Fibroblast of villous mesenchyme (primary cell): Measurements from ENCODE around the gene TMEM51. TPM values are rescaled to one million over a fixed set of nuclear protein-coding genes. Genes with fewer than 3 reads are reported as not detected.

Experiments used
- DNase-seq: peaks from one replicate; pipeline ENCODE4 v3.0.0-alpha.2; 2010; ENCODE audit warnings: low read depth
- H3K4me3 ChIP-seq: 2 replicates; pipeline ENCODE4 v1.5.1; 2011; ENCODE audit warnings: low read depth, mild to moderate bottlenecking, low read length
- total RNA-seq: library from RNA; depleted of rRNA; stranded (reverse); fragments of >200 nt; gene quantifications from 2 replicates; pipeline ENCODE4 v1.2.3, GENCODE V29; 2012
- TF ChIP-seq, protein P1 (sequence below): IDR thresholded peaks from 2 replicates; pipeline ENCODE4 v1.5.1; 2012; ENCODE audit warnings: low read depth, mild to moderate bottlenecking, low read length; ENCODE audit not compliant: insufficient read depth

Gene TMEM51
- total RNA-seq, 1 donor = 18.6 TPM

DNA sequence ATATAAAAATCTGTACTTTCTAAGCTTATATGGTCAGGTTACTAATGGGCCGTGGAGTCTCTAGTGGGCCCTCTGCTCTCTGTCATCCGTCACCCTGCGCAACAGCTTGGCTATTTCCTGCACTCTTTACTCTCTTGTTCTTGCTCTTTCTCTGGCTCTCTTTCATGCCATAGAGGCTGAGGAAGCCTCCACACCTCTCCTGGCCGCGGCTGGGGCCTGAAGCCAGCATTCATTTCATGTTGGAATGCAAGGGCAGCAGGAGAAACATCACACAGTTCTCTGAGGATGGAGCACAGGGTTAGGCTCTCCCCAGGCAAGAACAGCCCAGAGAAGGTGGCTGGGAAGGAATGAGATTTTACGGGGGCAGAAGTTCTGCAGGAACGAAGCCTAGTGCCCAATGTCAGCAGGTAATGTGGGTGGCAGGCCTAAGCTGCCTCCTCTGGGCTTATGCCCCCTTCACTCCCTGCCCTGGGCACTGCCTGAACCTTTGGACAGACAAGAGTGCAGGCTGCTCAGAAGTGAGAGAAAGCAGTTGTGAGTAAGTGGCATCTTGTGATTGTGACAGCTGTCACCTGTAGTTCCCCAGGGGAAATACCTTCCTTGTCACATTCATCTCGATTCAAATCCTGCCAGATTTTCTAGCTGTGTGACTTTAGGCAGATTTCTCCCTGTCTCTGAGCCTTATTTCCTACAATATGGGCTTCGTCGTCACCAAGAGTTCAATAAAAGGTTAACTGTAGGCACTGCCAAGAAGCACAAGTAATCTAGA, 89.9 kb downstream of the TMEM51 start:
- DNase-seq = no peak
- no peak overlapping the region for H3K4me3 ChIP-seq
- TF ChIP-seq, protein P1, sequence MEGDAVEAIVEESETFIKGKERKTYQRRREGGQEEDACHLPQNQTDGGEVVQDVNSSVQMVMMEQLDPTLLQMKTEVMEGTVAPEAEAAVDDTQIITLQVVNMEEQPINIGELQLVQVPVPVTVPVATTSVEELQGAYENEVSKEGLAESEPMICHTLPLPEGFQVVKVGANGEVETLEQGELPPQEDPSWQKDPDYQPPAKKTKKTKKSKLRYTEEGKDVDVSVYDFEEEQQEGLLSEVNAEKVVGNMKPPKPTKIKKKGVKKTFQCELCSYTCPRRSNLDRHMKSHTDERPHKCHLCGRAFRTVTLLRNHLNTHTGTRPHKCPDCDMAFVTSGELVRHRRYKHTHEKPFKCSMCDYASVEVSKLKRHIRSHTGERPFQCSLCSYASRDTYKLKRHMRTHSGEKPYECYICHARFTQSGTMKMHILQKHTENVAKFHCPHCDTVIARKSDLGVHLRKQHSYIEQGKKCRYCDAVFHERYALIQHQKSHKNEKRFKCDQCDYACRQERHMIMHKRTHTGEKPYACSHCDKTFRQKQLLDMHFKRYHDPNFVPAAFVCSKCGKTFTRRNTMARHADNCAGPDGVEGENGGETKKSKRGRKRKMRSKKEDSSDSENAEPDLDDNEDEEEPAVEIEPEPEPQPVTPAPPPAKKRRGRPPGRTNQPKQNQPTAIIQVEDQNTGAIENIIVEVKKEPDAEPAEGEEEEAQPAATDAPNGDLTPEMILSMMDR = no peak

DNA sequence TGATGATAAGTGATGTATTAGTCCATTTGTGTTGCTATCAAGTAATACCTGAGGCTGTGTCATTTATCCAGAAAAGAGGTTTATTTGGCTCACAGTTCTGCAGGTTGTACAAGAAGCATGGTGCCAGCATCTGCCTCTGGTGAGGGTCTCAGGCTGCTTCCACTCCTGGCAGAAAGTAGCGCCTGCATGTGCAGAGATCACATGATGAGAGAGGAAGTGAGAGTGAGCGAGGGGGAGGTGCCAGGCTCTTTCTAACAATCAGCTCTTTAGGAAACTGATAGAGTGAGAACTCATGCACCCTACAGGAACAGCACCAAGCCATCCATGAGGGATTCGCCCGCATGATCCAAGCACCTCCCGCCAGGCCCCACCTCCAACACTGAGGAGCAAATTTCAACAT, 91.3 kb downstream of the TMEM51 start:
- no peak overlapping the region for H3K4me3 ChIP-seq
- no peak for DNase-seq
- TF ChIP-seq, protein P1 = no peak

DNA sequence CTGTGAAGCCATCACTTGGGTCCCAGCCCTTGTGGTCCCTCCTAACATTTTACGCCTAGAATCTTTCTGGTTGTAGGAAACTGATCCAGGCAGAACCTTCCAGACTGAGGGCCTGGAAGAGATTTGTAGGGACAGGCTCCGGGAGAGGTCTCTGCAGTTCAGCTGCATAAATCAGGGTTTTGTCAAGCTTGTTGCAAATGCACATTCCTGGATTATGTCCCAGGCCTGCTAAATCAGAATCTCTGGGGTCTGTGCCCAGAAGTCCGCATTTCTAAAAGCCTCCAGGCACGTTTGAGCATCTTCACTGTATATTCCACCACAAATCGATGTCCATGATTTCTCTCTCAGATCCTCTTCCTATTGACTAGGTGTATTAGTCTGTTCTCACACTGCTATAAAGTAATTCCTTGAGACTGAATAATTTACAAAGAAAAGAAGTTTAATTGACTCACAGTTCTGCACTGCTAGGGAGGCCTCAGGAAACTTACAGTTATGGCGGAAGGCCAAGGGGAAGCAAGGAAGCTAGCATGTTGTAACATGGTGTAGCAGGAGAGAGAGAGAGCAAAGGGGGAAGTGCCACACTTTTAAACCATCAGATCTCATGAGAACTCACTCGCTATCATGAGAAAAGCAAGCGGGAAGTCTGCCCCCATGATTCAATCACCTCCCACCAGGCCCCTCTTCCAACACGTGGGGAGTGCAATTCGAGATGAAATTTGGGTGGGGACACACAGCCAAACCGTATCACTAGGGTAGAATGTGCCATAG, 92.2 kb downstream of the TMEM51 start:
- no peak overlapping the region for H3K4me3 ChIP-seq
- peak; percentile 70 for DNase-seq
- TF ChIP-seq, protein P1 = no peak

DNA sequence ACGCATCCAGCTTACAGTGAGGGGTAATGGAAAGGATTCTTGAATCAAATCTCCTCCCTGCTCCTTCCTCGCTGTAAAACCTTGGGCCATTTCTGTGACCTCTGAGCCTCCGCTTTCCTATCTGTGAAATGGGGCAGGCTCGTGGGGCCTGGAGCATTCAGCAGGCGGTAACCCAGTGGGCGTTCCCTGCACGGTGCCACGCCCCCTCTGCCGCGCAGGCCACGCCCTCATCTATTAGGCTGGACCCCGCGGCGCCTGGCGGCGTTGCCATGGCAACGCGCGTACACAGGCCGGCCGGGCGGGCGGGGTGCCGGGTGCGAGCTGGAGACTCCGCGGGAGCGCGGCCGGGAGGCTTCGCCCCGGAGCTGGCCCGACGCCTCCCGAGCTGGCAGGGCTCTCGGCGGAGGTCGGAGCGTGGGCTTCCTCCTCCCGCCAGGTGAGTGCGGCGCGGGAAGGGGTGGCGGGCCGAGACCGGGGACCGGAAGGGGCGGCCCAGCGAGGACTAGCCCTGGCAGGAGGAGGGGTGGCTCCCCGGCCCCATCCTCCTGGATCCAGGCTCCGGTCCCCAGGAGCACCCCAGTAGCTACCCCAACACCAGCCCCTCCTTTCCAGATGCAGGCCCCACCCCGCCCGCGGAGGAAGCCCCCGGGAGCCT, 93.5 kb downstream of the TMEM51 start, which contains the start of gene FHAD1:
FHAD1 (plus strand) TSS at position 264 of the 655 bp plus-strand sequence. CDS start 4,562 bp downstream, outside the sequence.
- TF ChIP-seq, protein P1 = no peak
- peak within 1 kb of the TSS; percentile 52 for H3K4me3 ChIP-seq
- peak; percentile 57 for DNase-seq

DNA sequence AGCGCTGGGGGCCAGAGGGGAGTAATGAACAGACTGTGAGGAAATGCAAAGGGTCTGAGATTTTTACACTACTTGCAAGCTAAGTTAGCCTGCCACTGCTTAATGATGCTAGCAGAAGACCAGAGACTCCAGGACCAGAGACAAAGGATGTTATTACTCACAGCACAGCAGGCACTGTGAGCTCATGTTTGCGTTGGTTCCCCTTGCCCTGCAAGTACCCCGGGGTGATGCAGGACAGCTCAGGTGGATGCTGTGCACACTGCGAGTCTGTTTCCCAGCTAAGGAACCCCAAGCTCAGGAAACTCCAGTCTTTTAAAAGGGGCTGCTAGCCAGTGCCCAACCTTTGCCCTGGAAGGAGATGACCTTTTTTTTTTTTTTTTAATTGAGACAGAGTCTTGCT, 94.7 kb downstream of the TMEM51 start:
- H3K4me3 ChIP-seq = no peak overlapping the region
- no peak for DNase-seq
- TF ChIP-seq, protein P1 = no peak

DNA sequence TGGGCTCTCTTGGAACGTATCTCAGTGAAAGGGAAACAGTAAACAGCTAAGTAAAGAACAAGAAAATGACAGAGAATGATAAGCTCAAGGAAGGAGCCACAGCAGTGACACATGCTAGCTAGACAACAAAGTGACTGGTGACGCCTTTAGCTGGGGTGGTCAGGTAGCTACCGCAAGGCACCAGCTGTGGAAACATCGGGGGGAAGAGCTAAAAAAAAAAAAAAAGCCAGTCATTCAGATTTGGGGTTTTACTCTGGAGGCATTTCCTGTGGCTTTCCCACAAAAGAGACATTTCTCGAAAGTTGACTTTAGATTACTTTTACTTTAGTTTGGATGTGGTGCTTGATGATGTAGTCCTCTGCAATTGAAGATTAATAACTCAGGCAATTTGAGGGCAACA, 95.5 kb downstream of the TMEM51 start:
- H3K4me3 ChIP-seq = no peak overlapping the region
- no peak for DNase-seq
- TF ChIP-seq, protein P1 = no peak
